ENCODE data around the gene LANCL3. TPM values are rescaled to one million over a fixed set of nuclear protein-coding genes. Genes with fewer than 3 reads are reported as not detected.
A peak's percentile ranks its signal among the peaks of the same experiment; 100 is the strongest.
"Not testable (repeated sequence)": the region's sequence is repeated elsewhere in the genome, so short reads cannot be mapped to it uniquely, and the experiment has no call there.

The LANCL3 gene
- total RNA-seq, 3 donors from 2014 or later, result 4.3 to 6.9 (median 6.5) TPM

GRCh38 chrX:37553476-37553875 is 18.0 kb upstream of the LANCL3 start:
- H3K9me3 ChIP-seq, result no peaks in the 10 kb centered on the region
- TF ChIP-seq, protein P1, sequence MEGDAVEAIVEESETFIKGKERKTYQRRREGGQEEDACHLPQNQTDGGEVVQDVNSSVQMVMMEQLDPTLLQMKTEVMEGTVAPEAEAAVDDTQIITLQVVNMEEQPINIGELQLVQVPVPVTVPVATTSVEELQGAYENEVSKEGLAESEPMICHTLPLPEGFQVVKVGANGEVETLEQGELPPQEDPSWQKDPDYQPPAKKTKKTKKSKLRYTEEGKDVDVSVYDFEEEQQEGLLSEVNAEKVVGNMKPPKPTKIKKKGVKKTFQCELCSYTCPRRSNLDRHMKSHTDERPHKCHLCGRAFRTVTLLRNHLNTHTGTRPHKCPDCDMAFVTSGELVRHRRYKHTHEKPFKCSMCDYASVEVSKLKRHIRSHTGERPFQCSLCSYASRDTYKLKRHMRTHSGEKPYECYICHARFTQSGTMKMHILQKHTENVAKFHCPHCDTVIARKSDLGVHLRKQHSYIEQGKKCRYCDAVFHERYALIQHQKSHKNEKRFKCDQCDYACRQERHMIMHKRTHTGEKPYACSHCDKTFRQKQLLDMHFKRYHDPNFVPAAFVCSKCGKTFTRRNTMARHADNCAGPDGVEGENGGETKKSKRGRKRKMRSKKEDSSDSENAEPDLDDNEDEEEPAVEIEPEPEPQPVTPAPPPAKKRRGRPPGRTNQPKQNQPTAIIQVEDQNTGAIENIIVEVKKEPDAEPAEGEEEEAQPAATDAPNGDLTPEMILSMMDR (IDR thresholded peaks at IDR 0.05), result no peak
- no peak overlapping the region for H3K4me3 ChIP-seq
- DNase-seq, result no peak
- no peak for ATAC-seq
- intact Hi-C loops (cut with DNase I, micrococcal nuclease), result no loop called here
- H3K4me1 ChIP-seq (ENCODE audit: low read depth), result no peaks in the 10 kb centered on the region
- H3K36me3 ChIP-seq (ENCODE audit: low read depth), result no peaks in the 10 kb centered on the region

DNA sequence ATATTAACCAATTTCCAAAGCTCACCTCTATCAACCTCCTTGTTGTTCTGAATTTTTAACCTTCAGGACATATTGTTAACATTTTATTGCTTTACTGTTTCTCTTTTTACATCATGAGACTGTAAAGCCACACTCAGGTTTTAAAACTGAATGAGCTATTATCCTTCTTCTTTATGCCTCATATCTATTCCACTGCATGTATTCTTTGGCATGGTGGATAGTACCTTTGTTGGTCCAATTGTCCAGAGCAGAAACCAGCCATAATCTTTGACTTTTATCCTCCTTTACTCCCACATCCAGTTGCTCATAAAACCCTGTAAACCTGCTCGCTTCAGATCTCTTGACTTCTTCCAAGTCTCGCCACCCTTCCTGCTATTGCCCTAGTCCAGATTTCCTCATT is 6.2 kb upstream of the LANCL3 start:
- H3K9me3 ChIP-seq; H3K4me3 ChIP-seq; H3K36me3 ChIP-seq (ENCODE audit: low read depth); H3K4me1 ChIP-seq (ENCODE audit: low read depth); DNase-seq; intact Hi-C loops (cut with DNase I, micrococcal nuclease): not testable (repeated sequence)
- ATAC-seq, result peak; percentile 74

- ATAC-seq; H3K4me3 ChIP-seq; DNase-seq; H3K36me3 ChIP-seq (ENCODE audit: low read depth); H3K4me1 ChIP-seq (ENCODE audit: low read depth); H3K9me3 ChIP-seq; intact Hi-C loops (cut with DNase I, micrococcal nuclease): not testable (repeated sequence)
These were observed 1.1 kb upstream of the LANCL3 start for GRCh38 chrX:37570349-37570748.

DNA sequence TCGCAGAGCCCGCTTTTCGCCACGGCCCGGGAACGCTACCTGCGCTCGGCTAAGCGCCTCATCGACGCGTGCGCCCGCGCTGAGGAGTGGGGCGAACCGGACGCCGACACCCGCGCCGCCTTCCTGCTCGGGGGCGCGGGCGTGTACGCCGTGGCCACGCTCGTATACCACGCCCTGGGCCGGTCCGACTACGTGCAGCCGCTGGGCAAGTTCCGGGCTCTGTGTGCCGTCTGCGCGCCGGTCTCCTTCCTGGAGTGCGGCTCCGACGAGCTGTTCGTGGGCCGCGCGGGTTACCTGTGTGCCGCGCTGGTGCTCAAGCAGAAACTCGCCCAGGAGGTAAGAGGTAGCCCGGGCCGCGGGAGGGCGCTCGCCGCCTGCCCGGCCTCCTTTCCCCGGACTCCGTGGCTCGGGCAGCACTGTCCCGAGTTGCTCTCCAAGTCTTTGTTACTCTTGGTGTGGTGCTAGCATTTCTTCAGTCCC is 687 bp downstream of the LANCL3 start:
- ATAC-seq, result peak; percentile 90

DNA sequence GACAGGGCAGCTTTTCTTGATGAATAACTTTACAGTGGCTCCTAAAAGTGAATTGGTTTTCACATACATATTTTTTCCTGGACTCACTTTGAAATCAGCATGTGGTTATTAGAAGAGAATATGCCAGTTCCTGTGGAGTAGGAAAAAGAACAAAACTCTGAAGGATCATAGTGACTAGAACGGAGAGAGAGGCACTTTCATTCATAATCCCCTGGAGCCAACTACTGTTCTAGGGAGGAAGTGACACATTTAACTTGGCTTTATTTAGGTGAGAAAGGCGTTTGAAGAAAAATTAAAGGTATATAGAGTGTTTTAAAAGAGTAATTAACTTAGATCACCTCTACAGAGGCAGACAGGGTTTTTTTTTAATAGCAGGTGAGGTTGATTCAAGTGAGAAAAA is 1.7 kb downstream of the LANCL3 start:
- H3K4me1 ChIP-seq (ENCODE audit: low read depth); H3K4me3 ChIP-seq; intact Hi-C loops (cut with DNase I, micrococcal nuclease); H3K9me3 ChIP-seq; DNase-seq; H3K36me3 ChIP-seq (ENCODE audit: low read depth): not testable (repeated sequence)
- peak; percentile 5 for ATAC-seq

More for the DNA sequence above, 687 bp downstream of the LANCL3 start:
- intact Hi-C loops (cut with DNase I, micrococcal nuclease); H3K4me3 ChIP-seq; H3K9me3 ChIP-seq; H3K36me3 ChIP-seq (ENCODE audit: low read depth); H3K4me1 ChIP-seq (ENCODE audit: low read depth): not testable (repeated sequence)
- DNase-seq, result peak; percentile 69 to 82 (median 73)
- TF ChIP-seq, protein P1 (IDR thresholded peaks at IDR 0.05), result peak; percentile 17

DNA sequence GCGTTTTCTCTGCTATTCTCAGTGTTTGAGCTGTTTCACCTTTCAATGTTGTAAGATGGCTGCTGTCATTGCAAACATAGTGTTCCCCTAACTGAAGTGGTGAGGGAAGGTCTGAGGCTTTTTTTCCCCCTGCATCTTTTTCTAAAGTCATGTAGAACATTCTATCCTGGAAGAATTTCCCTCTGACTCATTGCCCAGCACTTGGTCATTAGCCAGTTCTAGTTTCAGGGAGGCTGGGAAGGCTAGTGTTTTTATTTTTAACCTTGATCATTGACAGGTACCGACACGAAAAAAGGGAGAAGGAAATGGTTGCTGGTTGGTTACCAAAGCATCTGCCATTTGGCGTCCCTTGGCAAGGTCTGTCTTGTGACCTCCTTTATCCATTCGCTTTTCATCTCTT is 6.6 kb downstream of the LANCL3 start:
- no peaks in the 10 kb centered on the region for H3K36me3 ChIP-seq (ENCODE audit: low read depth)
- intact Hi-C loops (cut with DNase I, micrococcal nuclease), result no loop called here
- no peaks in the 10 kb centered on the region for H3K4me1 ChIP-seq (ENCODE audit: low read depth)
- H3K9me3 ChIP-seq, result no peaks in the 10 kb centered on the region
- TF ChIP-seq, protein P1 (IDR thresholded peaks at IDR 0.05), result no peak
- no peak for DNase-seq
- ATAC-seq, result no peak
- no peak overlapping the region for H3K4me3 ChIP-seq

DNA sequence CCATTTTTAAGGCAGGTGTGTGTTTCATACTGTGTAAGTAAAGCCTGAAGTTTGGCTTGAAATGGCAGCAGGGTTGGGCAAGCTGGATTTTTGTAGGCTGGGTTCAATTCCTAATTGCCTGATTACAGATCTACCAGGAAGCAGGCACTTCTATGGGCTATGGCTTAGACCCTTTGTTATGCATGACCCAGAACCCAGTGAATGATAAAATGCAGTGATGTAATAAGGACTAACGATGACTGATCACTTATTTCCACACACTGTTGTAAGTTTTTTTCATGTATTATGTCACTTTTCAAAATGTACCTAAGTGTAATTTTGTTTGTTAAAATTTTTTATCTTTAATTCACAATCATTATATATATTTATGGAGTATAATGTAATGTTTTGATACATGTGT is 8.6 kb downstream of the LANCL3 start:
- ATAC-seq, result no peak
- H3K4me3 ChIP-seq, result no peak overlapping the region

DNA sequence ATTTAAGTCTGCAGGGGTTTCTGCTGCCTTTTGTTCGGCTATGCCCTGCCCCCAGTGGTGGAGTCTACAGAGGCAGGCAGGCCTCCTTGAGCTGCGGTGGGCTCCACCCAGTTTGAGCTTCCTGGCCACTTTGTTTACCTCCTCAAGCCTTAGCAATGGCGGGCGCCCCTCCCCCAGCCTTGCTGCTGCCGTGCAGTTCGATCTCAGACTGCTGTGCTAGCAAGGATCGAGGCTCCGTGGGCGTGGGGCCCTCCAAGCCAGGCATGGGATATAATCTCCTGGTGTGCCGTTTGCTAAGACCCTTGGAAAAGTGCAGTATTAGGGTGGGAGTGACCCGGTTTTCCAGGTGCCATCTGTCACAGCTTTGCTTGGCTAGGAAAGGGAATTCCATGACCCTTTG is 15.9 kb downstream of the LANCL3 start:
- H3K36me3 ChIP-seq (ENCODE audit: low read depth), result not testable (repeated sequence)

More for the DNA sequence above, 8.6 kb downstream of the LANCL3 start:
- intact Hi-C loops (cut with DNase I, micrococcal nuclease), result no loop called here
- TF ChIP-seq, protein P1 (IDR thresholded peaks at IDR 0.05), result no peak
- Histone ChIP-seq H3K9me3 (no peaks in the 10 kb centered on the region), H3K36me3 (ENCODE audit: low read depth) (no peaks in the 10 kb centered on the region), H3K4me1 (ENCODE audit: low read depth) (no peaks in the 10 kb centered on the region)
- DNase-seq, result no peak

More for the DNA sequence above, 15.9 kb downstream of the LANCL3 start:
- ATAC-seq; H3K9me3 ChIP-seq; H3K4me3 ChIP-seq; H3K4me1 ChIP-seq (ENCODE audit: low read depth); intact Hi-C loops (cut with DNase I, micrococcal nuclease): not testable (repeated sequence)
- DNase-seq, result peak in 1 of 3 donors; percentile 44
